Choroid plexus epithelial cell (primary cell): ENCODE data around the gene FOXC2.

ENCODE experiments used
- DNase-seq: peaks from one replicate; pipeline ENCODE4 v3.0.0-alpha.2; 2010; ENCODE audit warnings: low read depth
- H3K4me3 ChIP-seq: 2 replicates; pipeline ENCODE4 v1.5.1; 2011; ENCODE audit warnings: low read depth, mild to moderate bottlenecking, control low read depth, low read length, moderate library complexity
- TF ChIP-seq, protein P1 (sequence below): conservative IDR thresholded peaks from 2 replicates; pipeline ENCODE4 v1.5.1; 2011; ENCODE audit warnings: low read depth, mild to moderate bottlenecking, control low read depth, inconsistent platforms, low read length, moderate library complexity

FOXC2 gene

DNA sequence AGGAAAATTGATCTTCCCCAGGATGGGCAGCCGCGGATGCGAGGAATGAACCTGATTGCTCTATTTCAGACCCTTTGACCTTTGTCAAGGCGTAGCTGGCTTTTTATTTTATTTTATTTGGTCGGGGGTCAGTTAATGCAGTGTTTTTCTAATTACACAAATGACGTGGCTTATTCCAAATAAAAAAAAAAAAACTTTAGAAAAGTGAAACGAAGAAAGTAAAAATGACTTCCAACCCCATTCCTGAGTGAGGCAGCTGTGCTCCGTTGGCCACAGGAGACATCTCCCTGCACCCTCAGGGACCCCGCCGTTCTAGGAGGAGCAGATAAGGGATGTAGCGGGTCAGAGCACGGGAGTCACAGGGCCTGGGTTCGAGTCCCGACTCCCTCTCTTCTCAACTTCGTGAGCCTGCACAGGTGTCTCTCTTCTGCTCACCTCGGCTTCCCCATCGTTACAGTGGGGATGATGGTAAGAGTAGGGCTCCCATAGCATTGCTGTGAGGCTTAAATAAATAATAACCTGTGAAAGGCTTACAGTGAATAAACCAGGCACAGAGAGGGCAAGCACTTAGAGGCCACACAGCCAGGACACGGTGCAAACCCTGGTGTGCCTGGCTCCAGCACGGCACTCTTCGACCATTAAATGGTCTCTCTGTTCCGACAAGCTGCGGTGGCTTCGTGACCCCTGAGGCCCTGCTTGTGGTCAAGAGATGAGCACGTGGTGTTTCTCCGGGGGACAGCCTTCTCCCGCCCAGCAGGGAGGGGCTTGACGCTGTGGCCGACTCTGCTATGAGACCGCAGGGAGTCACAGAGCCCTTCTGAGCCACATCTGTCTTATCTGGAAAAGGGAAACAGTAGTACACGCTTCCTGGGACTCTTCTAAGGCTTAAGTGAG is 46.1 kb upstream of the FOXC2 start:
- DNase-seq = peak; percentile 51
- TF ChIP-seq, protein P1, sequence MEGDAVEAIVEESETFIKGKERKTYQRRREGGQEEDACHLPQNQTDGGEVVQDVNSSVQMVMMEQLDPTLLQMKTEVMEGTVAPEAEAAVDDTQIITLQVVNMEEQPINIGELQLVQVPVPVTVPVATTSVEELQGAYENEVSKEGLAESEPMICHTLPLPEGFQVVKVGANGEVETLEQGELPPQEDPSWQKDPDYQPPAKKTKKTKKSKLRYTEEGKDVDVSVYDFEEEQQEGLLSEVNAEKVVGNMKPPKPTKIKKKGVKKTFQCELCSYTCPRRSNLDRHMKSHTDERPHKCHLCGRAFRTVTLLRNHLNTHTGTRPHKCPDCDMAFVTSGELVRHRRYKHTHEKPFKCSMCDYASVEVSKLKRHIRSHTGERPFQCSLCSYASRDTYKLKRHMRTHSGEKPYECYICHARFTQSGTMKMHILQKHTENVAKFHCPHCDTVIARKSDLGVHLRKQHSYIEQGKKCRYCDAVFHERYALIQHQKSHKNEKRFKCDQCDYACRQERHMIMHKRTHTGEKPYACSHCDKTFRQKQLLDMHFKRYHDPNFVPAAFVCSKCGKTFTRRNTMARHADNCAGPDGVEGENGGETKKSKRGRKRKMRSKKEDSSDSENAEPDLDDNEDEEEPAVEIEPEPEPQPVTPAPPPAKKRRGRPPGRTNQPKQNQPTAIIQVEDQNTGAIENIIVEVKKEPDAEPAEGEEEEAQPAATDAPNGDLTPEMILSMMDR = no peak
- H3K4me3 ChIP-seq = peak overlapping the region; percentile 37

DNA sequence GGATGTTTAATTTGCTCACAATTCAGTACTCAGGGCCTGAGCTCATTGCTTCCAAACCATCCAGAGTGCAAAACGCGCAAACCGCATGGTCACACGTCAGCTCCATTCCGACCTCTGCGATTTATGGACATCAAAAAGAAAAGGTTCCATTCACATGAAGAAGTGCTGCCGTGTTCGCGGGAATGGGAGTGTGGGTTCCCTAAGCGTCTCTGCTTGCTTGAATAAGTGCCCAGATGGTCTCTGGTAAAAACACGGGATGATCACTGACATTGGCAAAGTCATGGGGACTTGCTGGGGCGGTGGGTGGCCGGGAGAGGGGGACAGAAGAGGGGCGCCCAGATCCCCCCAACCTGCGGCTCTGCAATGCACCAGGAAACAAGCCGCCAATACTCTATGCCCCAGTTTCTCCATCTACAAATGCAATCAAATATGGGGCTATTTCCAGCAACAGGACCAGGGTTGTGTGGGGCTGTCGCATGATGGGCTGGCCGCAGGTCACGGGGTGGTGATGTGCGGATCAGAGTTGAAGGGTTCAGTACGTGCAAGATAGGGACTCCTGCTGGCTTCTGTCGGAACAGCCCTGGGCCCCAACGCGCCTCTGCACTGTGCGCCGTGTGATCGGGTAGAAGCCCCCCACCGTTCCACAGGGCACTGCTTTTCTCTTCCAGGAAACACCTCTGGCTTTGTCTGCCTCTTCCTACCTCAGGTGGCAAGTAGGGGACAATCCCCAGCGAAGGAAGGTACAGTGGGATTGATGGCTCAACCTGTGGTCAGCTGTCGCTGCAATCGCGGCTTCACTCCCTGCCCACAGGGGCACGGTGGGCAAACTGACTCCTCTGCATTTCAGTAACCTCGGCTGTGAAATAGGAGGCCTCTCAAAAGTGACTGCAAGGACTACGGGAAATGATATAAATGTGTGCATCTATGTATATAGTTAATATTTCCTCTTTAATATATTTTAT is 45.1 kb upstream of the FOXC2 start:
- TF ChIP-seq, protein P1 = no peak
- no peak for DNase-seq
- H3K4me3 ChIP-seq = no peak overlapping the region

DNA sequence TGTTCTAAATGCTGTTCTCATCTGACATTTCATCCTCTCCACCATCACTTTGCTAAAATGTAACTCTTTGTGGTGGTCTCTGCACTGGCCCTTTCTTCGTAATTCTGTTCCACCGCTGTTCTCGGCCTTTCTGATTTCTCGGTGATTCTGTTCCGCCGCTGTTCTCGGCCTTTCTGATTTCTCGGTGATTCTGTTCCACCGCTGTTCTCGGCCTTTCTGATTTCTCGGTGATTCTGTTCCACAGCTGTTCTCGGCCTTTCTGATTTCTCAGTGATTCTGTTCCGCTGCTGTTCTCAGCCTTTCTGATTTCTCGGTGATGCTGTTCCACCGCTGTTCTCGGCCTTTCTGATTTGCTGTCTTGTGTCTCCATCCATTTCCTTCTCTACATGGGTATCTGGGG is 44.0 kb upstream of the FOXC2 start:
- H3K4me3 ChIP-seq = no peak overlapping the region
- DNase-seq = no peak
- TF ChIP-seq, protein P1 = no peak

DNA sequence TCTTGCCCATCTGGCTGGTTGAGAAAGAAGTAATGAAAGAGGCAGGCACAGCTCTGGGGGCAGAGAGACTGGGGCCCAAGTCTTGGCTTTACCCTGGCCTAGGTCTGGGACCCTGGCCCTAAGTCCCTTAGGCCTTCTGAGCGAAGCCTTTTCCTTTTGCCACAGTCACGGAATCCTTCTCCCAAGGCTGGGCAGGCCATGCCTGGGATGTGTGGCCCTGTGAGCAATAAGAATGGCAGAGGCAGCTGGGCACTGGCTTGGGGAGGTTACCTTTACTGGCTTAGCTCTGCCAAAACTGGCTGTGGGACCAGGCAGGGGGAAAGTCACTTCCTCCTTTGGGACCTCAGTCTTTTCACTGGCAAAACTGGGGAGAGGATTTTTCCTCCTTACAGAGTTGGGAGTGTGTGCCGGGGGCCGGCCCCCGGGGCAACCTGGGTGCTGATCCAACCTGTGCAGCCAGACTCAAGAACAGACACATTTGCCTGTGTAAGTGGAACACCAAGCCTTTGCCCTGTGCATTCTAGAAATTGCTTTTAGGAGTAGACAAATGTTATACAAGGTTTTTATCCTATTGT is 43.4 kb upstream of the FOXC2 start:
- H3K4me3 ChIP-seq = no peak overlapping the region
- DNase-seq = no peak
- TF ChIP-seq, protein P1 = no peak

DNA sequence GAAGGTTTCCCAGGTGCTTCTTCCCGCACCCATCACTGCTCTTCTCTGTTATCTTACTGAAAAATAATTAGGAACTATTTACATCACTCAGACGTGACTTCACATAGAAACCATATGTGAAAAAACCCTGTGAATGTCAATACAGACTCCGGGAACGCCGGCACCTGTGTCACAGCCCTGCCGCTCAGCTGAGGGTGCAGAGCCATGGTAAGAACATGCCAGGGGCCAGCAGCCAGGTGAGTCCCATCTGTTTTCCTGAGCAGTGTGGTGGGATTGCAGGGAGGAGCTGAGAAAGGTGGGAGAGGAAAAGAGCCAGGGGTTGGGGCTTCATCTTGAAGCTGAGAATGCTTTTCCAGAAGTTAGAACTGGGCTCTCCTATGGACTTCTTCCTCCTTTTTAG is 42.6 kb upstream of the FOXC2 start:
- DNase-seq = no peak
- TF ChIP-seq, protein P1 = no peak
- no peak overlapping the region for H3K4me3 ChIP-seq

DNA sequence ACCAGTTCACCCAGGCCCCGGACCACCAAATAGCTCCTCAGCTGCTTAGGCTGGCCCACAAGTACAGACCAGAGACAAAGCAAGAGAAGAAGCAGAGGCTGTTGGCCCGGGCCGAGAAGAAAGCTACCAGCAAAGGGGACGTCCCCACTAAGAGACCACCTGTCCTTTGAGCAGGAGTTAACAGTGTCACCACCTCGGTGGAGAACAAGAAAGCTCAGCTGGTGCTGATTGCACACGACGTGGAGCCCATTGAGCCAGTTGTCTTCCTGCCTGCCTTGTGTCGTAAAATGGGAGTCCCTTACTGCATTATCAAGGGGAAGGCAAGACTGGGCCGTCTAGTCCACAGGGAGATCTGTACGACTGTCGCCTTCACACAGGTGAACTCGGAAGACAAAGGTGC is 40.9 kb upstream of the FOXC2 start:
- TF ChIP-seq, protein P1 = no peak
- DNase-seq = no peak
- no peak overlapping the region for H3K4me3 ChIP-seq
